NT2/D1 (cell line): ENCODE measurements around the gene RNF115.
"Not testable (repeated sequence)": the region's sequence is repeated elsewhere in the genome, so short reads cannot be mapped to it uniquely, and the experiment has no call there.

ENCODE experiments used
- SUZ12 ChIP-seq: IDR thresholded peaks from 2 replicates; pipeline ENCODE4 v1.6.1; 2011; ENCODE audit not compliant: insufficient read length, insufficient read depth; ENCODE audit errors: extremely low read depth
- YY1 ChIP-seq: IDR thresholded peaks from 2 replicates; pipeline ENCODE4 v1.6.1; 2011; ENCODE audit not compliant: insufficient read length, insufficient read depth
- ZNF274 ChIP-seq: IDR thresholded peaks from 2 replicates; pipeline ENCODE4 v1.6.1; 2011; ENCODE audit warnings: mild to moderate bottlenecking, low read depth, low read length

GRCh38 chr1:145765127-145765526 is 58.8 kb downstream of the RNF115 start:
- TF ChIP-seq SUZ12, YY1, ZNF274: not testable (repeated sequence)
